Fibroblast of villous mesenchyme (primary cell): Measurements from ENCODE around the gene MRPL10. TPM values are rescaled to one million over a fixed set of nuclear protein-coding genes. Genes with fewer than 3 reads are reported as not detected.

Experiments
- DNase-seq: peaks from one replicate; pipeline ENCODE4 v3.0.0-alpha.2; 2010; ENCODE audit warnings: low read depth
- H3K4me3 ChIP-seq: 2 replicates; pipeline ENCODE4 v1.5.1; 2011; ENCODE audit warnings: low read depth, mild to moderate bottlenecking, low read length
- total RNA-seq: library from RNA; depleted of rRNA; stranded (reverse); fragments of >200 nt; gene quantifications from 2 replicates; pipeline ENCODE4 v1.2.3, GENCODE V29; 2012
- TF ChIP-seq, protein P1 (sequence below): IDR thresholded peaks from 2 replicates; pipeline ENCODE4 v1.5.1; 2012; ENCODE audit warnings: low read depth, mild to moderate bottlenecking, low read length; ENCODE audit not compliant: insufficient read depth

Gene MRPL10
- total RNA-seq, 1 donor, result 20.7 TPM

DNA sequence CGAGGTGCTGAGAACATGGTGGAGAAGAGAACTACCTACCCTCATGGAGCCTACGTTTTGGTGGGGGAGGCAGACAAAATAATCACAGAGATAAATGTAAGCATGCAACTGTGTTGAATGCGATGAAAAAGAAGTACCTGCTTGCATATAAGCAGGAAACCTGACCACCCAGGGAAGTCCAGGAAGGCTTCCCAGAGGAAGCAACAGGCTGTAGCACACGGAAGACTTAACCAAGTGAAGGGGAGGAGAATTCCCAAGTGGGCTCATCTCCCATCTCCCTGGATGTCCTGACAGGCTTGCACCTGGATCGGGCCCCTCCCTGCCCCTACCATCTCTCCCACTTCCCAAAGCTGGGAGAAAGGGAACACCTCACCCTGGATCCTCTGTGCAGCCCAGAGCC is 7.7 kb upstream of the MRPL10 start:
- DNase-seq, result no peak
- TF ChIP-seq, protein P1, sequence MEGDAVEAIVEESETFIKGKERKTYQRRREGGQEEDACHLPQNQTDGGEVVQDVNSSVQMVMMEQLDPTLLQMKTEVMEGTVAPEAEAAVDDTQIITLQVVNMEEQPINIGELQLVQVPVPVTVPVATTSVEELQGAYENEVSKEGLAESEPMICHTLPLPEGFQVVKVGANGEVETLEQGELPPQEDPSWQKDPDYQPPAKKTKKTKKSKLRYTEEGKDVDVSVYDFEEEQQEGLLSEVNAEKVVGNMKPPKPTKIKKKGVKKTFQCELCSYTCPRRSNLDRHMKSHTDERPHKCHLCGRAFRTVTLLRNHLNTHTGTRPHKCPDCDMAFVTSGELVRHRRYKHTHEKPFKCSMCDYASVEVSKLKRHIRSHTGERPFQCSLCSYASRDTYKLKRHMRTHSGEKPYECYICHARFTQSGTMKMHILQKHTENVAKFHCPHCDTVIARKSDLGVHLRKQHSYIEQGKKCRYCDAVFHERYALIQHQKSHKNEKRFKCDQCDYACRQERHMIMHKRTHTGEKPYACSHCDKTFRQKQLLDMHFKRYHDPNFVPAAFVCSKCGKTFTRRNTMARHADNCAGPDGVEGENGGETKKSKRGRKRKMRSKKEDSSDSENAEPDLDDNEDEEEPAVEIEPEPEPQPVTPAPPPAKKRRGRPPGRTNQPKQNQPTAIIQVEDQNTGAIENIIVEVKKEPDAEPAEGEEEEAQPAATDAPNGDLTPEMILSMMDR, result no peak
- H3K4me3 ChIP-seq, result no peak overlapping the region

DNA sequence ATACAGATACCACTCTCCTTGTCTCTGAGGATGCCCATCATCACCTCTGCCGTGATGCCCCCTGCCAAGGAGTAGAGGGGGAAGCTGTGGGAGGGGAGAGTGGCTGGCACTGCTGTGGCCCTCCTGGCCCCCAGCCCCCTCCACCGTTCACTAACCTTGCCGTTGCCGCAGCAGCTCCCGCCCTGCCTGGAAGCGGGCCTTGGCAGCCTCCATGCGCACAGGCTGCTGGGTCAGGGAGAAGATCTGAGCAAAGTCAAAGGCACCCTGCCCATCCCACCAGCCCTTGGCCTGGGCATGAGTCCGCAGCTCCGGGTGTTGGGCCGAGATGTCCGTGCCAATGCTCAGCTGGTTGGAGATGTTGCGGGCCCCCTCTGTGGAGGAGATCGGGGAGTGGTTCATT is 7.3 kb upstream of the MRPL10 start:
- H3K4me3 ChIP-seq, result no peak overlapping the region
- TF ChIP-seq, protein P1, result no peak
- DNase-seq, result no peak

DNA sequence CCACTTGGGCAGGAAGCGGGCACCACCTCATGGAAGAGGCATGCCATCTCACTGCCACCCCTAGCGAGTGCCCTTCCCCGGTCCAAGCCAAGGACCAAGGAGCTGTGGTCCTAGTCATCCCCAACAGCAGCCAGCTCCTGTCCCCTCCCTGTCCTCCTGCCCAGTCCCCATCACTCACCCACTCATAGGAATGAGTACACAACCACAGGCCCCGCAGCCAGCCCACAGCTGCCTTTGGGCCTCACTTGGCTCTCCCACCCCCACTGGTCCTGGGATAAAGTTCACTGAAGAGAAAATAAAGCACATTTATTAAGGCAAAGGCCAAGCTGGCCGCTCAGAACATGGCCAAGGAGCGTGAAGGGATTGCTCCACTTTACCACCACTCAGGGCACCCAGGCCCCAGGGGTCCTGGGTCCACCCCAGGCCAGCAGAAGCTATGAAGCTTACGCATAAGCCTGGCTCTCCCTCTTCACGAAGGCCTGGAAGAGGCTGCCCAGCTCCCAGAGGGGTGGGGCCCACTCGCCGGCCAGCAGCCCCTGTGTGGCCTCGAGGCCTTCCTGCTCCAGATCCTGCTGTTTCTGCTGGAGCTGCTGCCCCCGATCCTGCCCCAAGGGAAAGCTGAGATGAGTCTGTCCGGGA is 6.2 kb upstream of the MRPL10 start:
- H3K4me3 ChIP-seq, result no peak overlapping the region
- no peak for DNase-seq
- TF ChIP-seq, protein P1, result no peak

DNA sequence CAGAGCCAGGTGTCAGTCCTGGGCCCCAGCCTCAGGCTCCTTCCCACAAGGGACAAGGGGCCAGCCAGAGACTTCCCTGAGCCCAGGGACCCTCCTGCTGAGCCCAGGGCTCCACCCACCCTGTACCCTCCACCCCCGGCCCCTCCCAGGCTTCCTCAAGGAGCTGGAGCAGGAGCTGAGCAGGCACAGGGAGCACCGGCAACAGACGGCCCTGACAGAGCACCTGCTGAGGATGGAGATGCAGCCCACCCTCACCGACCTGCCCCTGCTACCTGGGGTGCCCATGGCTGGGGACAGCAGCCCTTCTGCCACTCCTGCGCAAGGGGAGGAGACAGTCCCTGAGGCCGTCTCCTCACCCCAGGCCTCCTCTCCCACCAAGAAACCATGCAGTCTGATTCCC is 5.3 kb upstream of the MRPL10 start:
- no peak for DNase-seq
- H3K4me3 ChIP-seq, result no peak overlapping the region
- TF ChIP-seq, protein P1, result no peak

DNA sequence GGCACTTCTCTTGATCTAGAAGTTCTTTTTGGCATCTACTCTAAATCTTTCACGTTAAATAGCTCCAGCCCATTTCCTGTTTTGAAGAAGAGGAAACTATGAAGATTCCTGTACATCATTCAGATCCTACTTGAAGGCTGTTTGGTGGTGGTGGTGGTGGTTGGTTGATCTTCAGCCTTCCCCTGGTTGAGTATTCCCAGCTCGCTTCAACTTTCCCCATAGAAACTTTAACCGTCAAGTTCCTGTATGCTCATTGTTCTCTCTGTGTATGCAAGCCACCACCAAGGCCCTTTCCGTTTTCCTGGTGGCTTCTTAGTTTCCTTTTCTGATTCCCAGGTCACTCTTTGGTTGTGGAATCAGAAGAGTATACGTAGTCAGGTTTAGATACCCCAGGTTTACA is 3.4 kb upstream of the MRPL10 start:
- no peak for DNase-seq
- H3K4me3 ChIP-seq, result no peak overlapping the region
- TF ChIP-seq, protein P1, result no peak

DNA sequence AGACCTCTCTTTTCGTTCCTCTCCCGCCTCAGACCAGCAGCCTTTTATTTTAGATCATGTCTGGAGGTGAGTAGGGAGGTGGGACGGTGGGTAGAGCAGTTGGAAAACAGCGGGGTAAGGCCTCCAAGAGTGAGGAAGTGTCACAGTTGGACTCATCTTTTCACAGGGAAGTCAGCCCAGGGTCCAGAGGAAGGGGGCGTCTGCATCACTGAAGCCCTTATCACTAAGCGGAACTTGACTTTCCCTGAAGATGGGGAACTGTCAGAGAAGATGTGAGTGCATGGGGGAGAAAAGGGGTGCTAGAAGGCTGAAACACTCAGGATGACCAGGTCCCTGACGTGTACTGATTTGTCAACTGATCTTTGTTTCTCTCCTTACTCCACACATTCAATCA is 590 bp upstream of the MRPL10 start:
- DNase-seq, result no peak
- TF ChIP-seq, protein P1, result no peak

More for the DNA sequence above, 590 bp upstream of the MRPL10 start:
- H3K4me3 ChIP-seq, result peak overlapping the region; percentile 90
